OCI-LY7 (cell line): ENCODE data around the gene ADARB2. TPM values are rescaled to one million over a fixed set of nuclear protein-coding genes. Genes with fewer than 3 reads are reported as not detected.

ENCODE experiments used
- BruUV-seq: library from RNA; stranded (reverse); fragments of 400-500 nt; replicated peaks from 2 replicates; lab custom pipeline; 2021; lab: Mats Ljungman, UMichigan
- CTCF ChIA-PET: fragments of 300-600 bp; sonication (Branson Sonifier 250); formaldehyde crosslinking; loops from one replicate; lab custom pipeline; 2022; ENCODE audit warnings: antibody characterized with exemption; ENCODE audit not compliant: unreplicated experiment; lab: Charles Lee
- POLR2A ChIA-PET: fragments of 300-600 bp; sonication (Branson Sonifier 250); formaldehyde crosslinking; loops from one replicate; lab custom pipeline; 2022; ENCODE audit warnings: antibody characterized with exemption; lab: Charles Lee
- DNase-seq: peaks from one replicate; pipeline ENCODE4 v3.0.0-alpha.2; 2015; ENCODE audit warnings: low spot score
- H2AFZ ChIP-seq: fragments of 200-600 bp; sonication (generic), shearing (Covaris generic); 2 replicates; pipeline ENCODE4 v1.6.1; 2014; ENCODE audit warnings: mild to moderate bottlenecking, antibody characterized with exemption, low read length, moderate library complexity
- H3K27ac ChIP-seq: fragments of 200-600 bp; sonication (generic); 2 replicates; pipeline ENCODE4 v1.5.1; 2014; ENCODE audit warnings: mixed run types, low read depth, mild to moderate bottlenecking, moderate library complexity, low read length, inconsistent platforms; ENCODE audit not compliant: poor library complexity, severe bottlenecking
- H3K36me3 ChIP-seq: fragments of 200-600 bp; sonication (generic); 2 replicates; pipeline ENCODE4 v1.6.1; 2014; ENCODE audit warnings: mild to moderate bottlenecking, antibody characterized with exemption, low read length, moderate library complexity, mixed read lengths; ENCODE audit not compliant: insufficient read depth
- H3K4me1 ChIP-seq: fragments of 200-600 bp; sonication (generic); 2 replicates; pipeline ENCODE4 v1.5.1; 2014; ENCODE audit warnings: mild to moderate bottlenecking, low read length; ENCODE audit not compliant: insufficient read depth, poor library complexity, severe bottlenecking
- H3K4me2 ChIP-seq: fragments of 200-600 bp; sonication (generic); 2 replicates; pipeline ENCODE4 v1.6.1; 2014; ENCODE audit warnings: mild to moderate bottlenecking, low read length
- H3K4me3 ChIP-seq: fragments of 200-600 bp; sonication (generic); 2 replicates; pipeline ENCODE4 v1.5.1; 2014; ENCODE audit warnings: mild to moderate bottlenecking, low read depth, low read length; ENCODE audit not compliant: poor library complexity, severe bottlenecking
- H3K79me2 ChIP-seq: fragments of 200-600 bp; sonication (generic); 2 replicates; pipeline ENCODE4 v1.6.1; 2016; ENCODE audit warnings: low read depth, mild to moderate bottlenecking, low read length, moderate library complexity, mixed read lengths; ENCODE audit not compliant: insufficient read depth
- H3K9me2 ChIP-seq: fragments of 200-600 bp; sonication (generic); 2 replicates; pipeline ENCODE4 v1.6.1; 2016; ENCODE audit warnings: mild to moderate bottlenecking, low read length, mixed read lengths; ENCODE audit not compliant: insufficient read depth
- H3K9me3 ChIP-seq: fragments of 200-600 bp; sonication (generic); 2 replicates; pipeline ENCODE4 v1.6.1; 2014; ENCODE audit warnings: mild to moderate bottlenecking, mixed run types, low read length, mixed read lengths
- H4K20me1 ChIP-seq: fragments of 200-600 bp; sonication (generic); 2 replicates; pipeline ENCODE4 v1.6.1; 2014; ENCODE audit warnings: mild to moderate bottlenecking, antibody characterized with exemption, low read length, moderate library complexity, mixed read lengths; ENCODE audit not compliant: insufficient read depth
- EZH2phosphoT487 ChIP-seq: fragments of 200-600 bp; sonication (generic); IDR thresholded peaks from 2 replicates; pipeline ENCODE4 v1.6.1; 2018; ENCODE audit warnings: low read depth, borderline replicate concordance, mild to moderate bottlenecking, mixed run types, antibody characterized with exemption, low read length, moderate library complexity, mixed read lengths
- intact Hi-C: fragments of 100-400 bp; cut with micrococcal nuclease; formaldehyde crosslinking; loops from one replicate; pipeline ENCODE4 v1.10.0; 2022; ENCODE audit not compliant: unreplicated experiment
- total RNA-seq, 2 experiments: library from RNA; depleted of rRNA in 1 of 2; stranded (reverse); fragments of >200 nt in 1 of 2; shearing (Covaris generic) in 1 of 2; gene quantifications; 2 replicates each; pipeline ENCODE4 v1.2.3, GENCODE V29; 2014 to 2022
- TF ChIP-seq, protein P1 (sequence below): fragments of 200-600 bp; sonication (generic); conservative IDR thresholded peaks from 2 replicates; pipeline ENCODE4 v1.5.1; 2014; ENCODE audit warnings: mild to moderate bottlenecking, antibody characterized with exemption, low read length, moderate library complexity, mixed read lengths

The ADARB2 gene
- total RNA-seq, 2 experiments from 2014 or later, result 0.03 TPM; not detected in 1

DNA sequence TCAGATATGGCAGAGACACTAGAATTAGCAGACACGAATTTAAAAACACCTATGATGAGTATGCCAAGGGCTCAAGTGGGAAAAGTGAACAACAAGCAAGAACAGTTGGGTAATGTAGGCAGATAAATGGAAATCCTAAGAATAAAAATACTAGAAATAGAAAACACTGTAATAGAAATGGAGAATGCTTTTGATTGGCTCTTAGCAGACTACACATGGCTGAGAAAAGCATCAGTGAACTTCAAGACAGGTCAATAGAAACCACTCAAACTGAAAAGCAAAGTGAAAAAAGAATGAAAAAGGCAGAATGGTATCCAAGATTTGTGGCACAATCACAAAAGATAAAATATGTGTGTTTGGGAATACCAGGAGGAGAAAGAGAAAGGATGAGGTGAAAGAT lies 598.8 kb downstream of the ADARB2 start:
- Histone ChIP-seq H3K4me3 (no peak overlapping the region), H2AFZ (no peak overlapping the region), H3K79me2 (no peaks in the 10 kb centered on the region), H3K4me2 (no peak overlapping the region), H4K20me1 (no peaks in the 10 kb centered on the region), H3K36me3 (no peaks in the 10 kb centered on the region), H3K27ac (no peak overlapping the region), H3K9me3 (0 out of 2 replicates have a peak, but pooled peaks cover 5% of the 10 kb centered on the region), H3K4me1 (no peaks in the 10 kb centered on the region), H3K9me2 (no peaks in the 10 kb centered on the region)
- BruUV-seq, result no TSS peak
- ChIA-PET POLR2A (no interaction called here), CTCF (no interaction called here)
- intact Hi-C loops, result no loop called here
- no peak for DNase-seq
- TF ChIP-seq, protein P1, sequence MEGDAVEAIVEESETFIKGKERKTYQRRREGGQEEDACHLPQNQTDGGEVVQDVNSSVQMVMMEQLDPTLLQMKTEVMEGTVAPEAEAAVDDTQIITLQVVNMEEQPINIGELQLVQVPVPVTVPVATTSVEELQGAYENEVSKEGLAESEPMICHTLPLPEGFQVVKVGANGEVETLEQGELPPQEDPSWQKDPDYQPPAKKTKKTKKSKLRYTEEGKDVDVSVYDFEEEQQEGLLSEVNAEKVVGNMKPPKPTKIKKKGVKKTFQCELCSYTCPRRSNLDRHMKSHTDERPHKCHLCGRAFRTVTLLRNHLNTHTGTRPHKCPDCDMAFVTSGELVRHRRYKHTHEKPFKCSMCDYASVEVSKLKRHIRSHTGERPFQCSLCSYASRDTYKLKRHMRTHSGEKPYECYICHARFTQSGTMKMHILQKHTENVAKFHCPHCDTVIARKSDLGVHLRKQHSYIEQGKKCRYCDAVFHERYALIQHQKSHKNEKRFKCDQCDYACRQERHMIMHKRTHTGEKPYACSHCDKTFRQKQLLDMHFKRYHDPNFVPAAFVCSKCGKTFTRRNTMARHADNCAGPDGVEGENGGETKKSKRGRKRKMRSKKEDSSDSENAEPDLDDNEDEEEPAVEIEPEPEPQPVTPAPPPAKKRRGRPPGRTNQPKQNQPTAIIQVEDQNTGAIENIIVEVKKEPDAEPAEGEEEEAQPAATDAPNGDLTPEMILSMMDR, result no peak
- TF ChIP-seq EZH2phosphoT487, result no peak

DNA sequence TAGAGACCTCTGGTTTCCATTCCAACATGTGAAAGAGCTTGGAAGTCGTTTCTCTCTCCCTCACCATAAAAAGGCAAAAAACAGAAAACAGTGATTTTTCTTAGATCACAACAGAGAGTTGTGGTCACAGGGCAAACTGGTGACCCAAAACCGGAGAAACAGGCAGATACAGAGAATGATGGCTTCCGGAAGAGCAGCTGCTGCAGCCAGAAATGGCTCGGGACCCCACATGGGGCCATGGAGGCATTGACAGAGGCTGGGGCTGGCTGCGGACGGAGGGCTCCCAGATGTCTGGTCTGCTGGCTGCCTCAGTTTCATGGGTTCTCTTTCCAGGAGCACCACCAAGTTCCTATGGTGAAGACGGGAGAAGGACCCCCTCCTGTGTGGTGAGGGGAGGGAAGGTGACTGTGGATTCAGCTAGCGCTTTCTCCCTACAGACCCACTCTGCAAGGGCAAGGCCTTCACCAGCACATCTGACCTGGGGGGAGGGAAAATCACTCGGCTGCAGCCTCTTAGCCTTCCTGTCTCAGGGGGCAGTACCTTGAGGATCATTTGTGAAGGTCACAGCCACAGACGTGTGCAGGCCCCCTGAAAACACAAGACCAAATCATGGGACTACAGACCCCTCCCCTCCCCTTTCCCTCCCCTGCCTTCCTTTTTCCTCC lies 599.7 kb downstream of the ADARB2 start:
- Histone ChIP-seq H3K9me2 (no peaks in the 10 kb centered on the region), H3K4me1 (no peaks in the 10 kb centered on the region), H2AFZ (no peak overlapping the region), H3K9me3 (0 out of 2 replicates have a peak, but pooled peaks cover 5% of the 10 kb centered on the region), H3K4me3 (no peak overlapping the region), H3K36me3 (no peaks in the 10 kb centered on the region), H3K27ac (no peak overlapping the region), H4K20me1 (no peaks in the 10 kb centered on the region), H3K79me2 (no peaks in the 10 kb centered on the region), H3K4me2 (no peak overlapping the region)
- TF ChIP-seq EZH2phosphoT487, result no peak
- TF ChIP-seq, protein P1, result no peak
- intact Hi-C loops, result no loop called here
- ChIA-PET POLR2A (no interaction called here), CTCF (no interaction called here)
- no peak for DNase-seq
- no TSS peak for BruUV-seq

DNA sequence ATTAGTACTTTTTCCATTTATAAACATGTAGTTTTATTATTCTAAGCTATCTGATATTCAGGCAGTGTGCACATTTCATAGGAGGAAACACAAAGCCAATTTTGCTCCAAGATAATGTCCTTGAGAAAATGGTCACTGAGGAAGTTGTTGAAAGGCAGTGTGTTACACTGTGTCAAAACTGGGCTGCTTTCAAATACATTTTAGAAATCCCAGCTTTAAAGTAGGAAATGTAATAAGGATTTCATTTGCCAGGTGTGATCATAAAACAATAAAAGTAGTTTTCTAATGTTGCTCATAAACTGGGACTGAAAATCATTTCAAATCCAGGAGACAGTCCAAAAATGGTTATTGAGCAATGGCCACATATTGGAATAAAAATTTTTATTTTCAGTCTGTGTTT lies 601.1 kb downstream of the ADARB2 start:
- Histone ChIP-seq H3K4me2 (no peak overlapping the region), H3K79me2 (no peaks in the 10 kb centered on the region), H3K9me3 (0 out of 2 replicates have a peak, but pooled peaks cover 5% of the 10 kb centered on the region), H3K4me3 (no peak overlapping the region), H3K27ac (no peak overlapping the region), H3K9me2 (no peaks in the 10 kb centered on the region), H3K36me3 (0 out of 2 replicates have a peak, but pooled peaks cover 3% of the 10 kb centered on the region), H3K4me1 (no peaks in the 10 kb centered on the region), H2AFZ (no peak overlapping the region), H4K20me1 (no peaks in the 10 kb centered on the region)
- TF ChIP-seq, protein P1, result no peak
- no peak for TF ChIP-seq EZH2phosphoT487
- intact Hi-C loops, result no loop called here
- DNase-seq, result no peak
- CTCF ChIA-PET, result no interaction called here
- POLR2A ChIA-PET, result no interaction called here
- BruUV-seq, result no TSS peak
